Stimulated activated CD4-positive, alpha-beta T cell treated with anti-CD3 and anti-CD28 coated beads, Interleukin-2, amount 100 ng/mL, for 48 hours (primary cell): ENCODE data around the gene ABR.
"Not testable (repeated sequence)": the region's sequence is repeated elsewhere in the genome, so short reads cannot be mapped to it uniquely, and the experiment has no call there.

Experiments
- DNase-seq, 2 donors: peaks; one replicate each; pipeline ENCODE4 v3.0.0-alpha.2; 2020

The ABR gene

GRCh38 chr17:1170739-1171138 lies 9.0 kb downstream of the ABR start:
- DNase-seq, result no peak

GRCh38 chr17:1169929-1170312 lies 9.9 kb downstream of the ABR start:
- DNase-seq, result no peak

DNA sequence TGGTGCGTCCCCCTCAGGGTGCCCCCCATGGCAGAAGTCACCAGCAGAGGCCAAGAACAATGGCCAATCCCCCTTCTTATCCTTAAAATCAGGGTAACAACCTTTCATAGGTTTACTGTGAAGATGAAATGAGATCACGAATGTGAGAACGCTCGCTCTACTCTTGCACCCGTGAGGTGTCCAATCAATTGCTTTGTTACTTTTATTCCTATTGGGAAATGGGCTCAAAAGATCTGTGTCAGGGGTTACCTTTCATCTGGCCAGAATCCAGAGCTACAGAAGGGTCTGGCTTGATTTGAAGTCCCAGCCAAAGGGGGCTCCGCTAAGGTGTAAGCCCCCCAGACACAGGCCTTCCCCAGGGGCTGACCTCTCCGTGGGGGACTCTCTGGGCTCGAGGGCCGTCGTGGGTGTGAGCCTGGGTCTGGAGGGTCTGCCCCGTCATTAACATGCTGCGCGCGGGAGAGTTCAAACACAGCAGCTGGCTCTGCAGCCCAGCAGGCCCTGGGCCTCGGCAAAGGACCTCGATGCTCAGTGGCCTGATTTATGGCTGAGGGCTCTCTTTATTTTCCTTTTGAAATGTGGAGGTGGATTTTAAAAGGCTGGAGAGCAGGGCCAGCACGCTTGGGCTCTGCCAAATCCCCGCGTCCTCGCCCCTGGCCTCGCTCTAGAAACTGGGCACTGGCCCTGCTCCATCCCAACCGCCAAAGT lies 10.4 kb downstream of the ABR start:
- no peak for DNase-seq

DNA sequence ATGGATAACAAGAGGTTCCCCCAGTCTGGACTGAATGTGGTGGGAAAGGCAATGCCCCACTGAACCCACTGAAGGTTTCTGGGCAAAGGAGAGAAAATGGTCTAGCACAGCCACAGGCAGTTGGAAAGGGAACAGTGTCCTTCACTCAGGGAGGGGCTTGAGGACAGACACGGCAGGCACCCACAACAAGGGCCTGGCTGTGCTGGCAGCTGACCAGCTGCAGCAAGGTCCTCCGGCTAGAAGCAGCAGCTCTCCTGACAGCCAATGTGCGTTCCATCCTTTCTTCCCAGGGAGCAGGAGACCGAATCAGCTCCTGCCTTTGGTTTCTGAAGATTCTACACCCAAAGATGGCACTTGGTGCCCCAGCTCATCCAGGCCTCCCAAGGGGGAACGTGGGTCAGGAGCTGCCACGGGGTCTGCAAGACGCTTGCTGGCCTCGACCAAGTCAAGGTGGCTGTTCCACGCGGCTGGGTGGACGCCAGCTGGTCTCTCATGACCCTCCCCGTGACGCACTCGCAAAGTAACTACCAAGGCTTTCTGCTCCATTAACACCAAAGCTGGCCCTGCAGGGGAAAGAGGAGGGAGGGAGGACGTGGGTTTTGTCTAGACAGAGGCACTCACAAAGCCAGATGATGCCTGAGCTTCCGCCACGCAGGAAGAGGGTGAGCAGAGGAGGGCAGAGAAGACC lies 11.1 kb downstream of the ABR start:
- DNase-seq, result no peak

- no peak for DNase-seq
Observed at GRCh38 chr17:1166276-1166675, 13.5 kb downstream of the ABR start.

- no peak for DNase-seq
Observed at GRCh38 chr17:1165836-1166235, 13.9 kb downstream of the ABR start.

DNA sequence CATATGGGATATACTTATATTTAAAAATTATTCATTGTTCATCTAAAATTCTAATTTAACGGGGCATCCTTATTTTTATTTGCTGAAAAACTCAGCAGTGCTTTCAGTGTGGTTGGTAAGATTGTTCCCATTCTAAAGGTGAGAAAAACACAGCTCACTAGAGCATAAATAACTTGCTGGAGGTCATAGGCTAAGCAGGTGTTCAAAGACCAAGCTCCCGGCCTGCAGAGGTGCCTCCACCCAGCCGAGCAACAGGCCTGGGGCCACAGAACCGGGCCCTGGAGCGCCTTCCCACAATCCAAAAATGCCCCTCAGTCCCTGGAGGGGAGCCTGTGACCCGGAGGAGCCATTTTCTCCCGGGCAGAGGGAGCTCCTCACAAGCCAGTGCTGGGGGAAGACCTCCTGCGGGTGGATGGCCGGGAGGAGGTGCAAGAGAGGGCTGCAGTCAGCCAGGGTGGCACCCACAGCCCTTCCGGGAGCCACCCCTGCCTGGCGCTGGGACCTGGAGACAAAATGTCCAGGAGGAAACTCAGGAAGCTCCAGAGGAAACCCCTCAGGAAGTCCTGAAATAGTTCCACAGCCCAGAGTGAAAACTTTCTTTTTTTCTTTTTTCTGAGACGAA lies 14.7 kb downstream of the ABR start:
- DNase-seq, result no peak

DNA sequence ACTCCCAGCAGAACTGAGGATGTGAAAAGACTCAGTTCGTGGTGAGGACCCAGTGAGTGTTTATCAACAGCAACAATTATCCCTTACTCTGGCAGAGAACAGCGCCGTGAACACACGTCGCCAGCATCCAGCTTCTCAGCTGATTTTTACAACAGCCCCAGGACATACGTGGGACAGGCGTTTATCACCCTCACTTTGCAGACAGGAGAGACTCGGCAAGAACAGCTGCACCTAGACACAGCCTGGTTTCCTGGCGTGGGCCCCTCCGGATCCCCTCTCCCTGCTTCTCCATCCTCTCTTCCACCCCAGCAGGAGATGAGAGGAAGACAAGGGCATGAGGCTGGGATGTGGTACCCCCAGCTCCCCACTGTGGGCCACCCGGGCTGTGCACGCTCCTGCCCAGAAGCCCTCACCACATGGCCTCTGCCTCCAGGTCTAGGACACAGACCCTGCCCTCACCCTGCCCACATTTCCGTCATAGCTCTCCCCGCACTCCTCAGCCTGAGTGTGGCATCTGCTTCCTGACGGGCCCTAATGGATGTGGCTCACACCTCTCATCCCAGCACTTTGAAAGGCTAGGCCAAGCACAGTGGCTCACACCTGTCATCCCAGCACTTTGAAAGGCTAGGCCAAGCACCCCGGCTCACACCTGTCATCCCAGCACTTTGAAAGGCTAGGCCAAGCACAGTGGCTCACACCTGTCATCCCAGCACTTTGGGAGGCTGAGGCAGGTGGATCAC lies 17.5 kb downstream of the ABR start:
- no peak for DNase-seq

DNA sequence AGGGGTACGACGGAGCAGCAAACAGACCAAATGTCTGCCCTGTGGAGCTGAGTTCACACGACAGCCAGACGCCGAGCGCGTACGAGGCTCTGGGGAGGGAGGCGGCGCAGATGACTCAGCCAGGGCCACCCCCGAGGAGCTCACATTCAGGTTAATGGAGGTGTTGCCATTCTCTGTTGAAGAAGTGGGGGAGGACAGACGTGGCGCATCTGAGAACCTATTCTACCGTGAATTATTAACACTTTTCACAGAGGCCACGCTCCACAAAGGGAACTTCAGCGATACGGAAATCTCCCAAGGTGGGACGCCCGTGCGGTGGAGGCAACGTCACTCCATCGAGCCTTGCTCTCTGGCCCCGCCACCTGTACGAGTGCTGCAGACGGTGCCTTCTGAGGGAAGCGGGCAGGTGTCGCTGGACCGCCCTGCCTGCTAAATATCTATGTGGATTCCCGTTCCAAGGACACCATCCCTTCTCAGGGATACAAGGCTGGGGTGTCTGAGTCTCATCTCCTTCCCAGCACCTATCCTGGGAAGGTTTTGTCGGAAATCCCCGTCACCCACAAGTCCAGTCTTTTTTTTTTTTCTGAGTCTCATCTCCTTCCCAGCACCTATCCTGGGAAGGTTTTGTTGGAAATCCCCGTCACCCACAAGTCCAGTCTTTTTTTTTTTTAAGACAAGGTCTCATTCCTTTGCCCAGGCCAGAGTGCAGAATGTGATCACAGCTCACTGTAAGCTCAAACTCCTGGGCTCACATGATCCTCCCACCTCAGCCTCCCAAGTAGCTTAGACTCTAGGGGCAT lies 19.0 kb downstream of the ABR start:
- DNase-seq, result no peak

DNA sequence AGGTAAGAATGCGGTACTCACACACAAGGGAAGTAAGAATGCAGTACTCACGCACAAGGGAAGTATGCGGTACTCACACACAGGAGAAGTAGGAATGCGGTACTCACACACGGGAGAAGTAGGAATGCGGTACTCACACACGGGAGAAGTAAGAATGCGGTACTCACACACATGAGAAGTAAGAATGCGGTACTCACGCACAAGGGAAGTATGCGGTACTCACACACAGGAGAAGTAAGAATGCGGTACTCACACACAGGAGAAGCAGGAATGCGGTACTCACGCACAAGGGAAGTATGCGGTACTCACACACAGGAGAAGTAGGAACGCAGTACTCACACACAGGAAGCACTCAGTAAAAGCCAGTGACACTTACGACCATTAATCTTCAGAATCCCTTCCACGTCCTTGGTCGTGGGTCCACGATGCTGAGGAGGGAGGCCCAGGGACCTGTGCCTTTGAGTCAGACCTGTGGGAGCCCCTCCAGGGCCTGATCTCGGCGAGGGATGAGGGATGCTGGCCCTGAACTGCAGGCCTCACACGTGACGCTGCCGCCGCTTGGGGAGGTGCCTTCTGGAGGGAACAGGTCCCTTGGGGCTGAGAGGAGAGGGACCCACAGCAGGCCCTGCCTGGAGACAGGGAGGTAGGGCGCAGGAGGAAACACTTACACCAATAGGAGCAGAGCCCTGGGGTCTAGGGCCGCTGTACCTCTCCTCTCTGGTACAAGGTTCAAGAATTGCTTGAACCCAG lies 20.2 kb downstream of the ABR start:
- no peak for DNase-seq

DNA sequence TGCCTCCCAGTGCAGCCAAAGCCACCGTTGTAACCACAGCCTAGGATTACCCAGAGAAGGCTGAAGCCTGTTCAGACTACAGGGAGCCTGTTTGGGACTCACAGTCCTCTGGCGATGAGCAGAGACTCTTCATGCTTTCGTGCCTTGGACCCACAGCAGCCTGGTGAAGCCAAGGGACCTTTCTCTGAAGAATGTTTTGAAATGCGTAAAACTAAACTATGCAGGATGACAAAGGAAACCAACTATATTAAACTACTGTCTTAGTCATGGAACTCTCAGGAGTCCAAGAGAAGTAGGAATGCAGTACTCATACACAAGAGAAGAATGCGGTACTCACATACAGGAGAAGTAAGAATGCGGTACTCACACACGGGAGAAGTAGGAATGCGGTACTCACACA lies 20.9 kb downstream of the ABR start:
- no peak for DNase-seq

GRCh38 chr17:1156864-1157263 lies 22.9 kb downstream of the ABR start:
- DNase-seq, result no peak

DNA sequence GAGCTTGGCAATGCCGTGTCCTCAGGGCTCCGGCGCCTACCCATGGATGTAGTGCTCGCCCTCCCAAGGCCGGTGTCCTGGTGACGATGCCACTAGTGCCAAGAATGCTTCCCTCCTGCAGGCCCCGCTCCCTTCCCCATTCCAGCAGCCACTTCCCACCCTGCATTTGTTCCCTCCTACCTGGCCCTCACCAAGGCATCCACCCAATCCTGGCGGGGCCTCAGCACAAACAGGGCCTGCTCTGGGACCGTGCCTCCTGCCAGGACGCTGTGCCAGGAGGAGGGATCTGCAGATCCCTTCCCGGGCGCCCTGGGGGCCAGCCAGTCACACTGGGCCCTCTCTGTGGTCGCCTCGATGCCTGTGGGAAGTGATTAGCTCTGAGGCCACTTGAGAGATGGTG lies 25.1 kb downstream of the ABR start:
- DNase-seq, result no peak

DNA sequence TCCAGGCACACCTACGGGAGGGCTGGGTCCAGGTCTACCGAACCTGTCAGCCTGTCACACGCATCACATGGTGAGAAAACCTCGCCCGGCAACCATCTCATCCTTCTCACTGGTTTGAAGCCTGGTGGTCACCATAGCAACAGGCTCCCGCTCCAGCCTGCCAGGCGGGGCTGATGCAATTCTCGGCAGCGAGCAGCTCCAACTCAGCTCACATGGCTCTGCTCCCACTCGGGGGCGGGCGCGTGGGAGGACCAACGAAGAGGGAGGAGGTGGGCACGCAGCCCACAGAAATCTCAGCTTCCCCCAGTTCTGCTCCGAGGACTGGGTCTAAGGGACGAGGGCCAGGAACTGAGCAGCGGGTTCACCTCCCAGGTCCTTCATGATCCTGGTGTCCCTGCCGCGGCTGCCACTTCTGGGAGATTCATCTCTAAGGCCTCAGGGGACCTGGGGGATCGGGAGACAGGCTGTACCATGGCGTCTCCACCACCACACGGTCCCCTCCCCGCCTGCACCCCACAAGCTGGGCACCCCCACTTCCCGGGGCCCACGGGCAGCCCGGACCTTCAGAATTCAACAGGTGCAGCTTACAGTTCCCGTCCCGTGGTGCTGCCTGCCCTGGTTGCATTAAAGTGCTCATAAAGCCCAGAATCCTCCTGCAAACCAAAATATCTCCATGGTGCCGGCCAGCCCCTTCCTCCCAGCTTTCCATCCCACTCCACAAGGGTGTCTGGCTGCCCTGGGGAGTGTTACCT lies 25.8 kb downstream of the ABR start:
- DNase-seq, result no peak

GRCh38 chr17:1152582-1152981 lies 27.2 kb downstream of the ABR start:
- not testable (repeated sequence) for DNase-seq

DNA sequence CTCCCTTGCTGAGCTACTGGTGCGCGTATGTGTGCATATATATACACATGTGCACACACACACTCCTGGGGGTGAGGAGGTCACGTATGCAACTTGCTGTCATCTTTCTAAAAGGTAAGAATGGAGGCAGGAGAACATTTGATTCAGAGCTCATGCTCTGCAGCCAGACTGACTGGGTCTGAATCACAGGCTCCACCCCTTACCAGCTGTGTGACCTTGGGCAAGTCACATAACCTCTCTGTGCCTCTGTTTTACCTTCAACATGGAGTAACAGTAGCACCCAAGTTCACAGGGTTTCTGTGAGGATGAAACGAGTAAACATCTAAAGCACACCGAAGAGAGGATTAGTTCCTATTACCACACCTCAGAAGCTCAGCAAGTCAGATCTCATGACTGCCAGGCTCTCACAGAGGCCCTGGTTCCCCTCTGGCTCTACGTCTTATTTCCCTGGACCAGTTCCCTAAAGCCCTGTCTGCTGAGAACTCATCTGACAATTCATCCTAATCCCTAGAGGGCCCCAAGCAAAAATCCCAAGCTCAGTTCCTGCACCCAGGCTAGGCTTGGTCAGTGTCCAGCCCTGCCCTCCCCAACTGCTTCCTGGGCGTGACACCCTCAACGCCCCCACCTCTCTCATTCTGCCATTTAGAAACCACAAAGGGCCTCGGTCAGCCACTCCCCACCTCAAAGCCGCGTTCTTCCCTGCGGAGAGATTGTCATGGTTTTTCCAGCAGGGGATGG lies 28.7 kb downstream of the ABR start:
- DNase-seq, result no peak

DNA sequence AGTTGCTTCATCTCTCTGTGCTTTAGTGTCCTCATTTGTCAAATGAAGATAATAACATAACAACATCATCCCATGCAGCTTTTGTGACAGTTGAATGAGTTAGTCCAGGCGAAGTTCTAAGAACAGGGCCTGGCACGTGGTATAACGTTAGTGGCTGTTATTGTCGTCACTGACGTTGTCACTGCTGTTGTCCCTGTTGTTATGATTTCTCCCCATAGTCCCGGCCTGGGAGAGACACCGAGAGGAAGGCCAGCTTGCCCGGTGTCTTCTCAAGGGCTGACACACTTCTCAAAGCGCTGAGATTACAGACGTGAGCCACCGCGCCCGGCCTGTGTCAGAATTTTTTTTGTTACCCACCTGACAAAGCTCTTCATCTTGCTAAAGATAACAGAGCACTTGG lies 29.9 kb downstream of the ABR start:
- DNase-seq, result no peak

DNA sequence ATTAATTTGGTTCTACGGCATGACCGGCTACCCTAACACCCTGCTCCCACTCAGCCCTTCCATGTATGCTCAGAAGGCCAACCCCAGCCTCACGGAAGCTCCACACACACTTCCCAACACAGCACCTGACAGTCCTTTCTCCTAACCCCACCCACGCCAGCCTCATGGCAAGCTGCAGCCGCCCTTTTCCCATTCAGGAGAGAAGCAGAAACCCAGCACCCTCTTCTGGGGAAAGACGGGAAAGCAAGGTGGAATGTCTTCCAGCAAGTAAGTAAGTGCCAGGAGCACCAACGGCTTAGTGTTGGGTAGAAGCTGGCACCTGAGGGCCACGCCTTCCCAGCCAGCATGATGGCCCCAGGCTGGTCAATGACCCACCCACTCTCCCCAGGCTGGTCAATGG lies 32.1 kb downstream of the ABR start:
- no peak for DNase-seq

DNA sequence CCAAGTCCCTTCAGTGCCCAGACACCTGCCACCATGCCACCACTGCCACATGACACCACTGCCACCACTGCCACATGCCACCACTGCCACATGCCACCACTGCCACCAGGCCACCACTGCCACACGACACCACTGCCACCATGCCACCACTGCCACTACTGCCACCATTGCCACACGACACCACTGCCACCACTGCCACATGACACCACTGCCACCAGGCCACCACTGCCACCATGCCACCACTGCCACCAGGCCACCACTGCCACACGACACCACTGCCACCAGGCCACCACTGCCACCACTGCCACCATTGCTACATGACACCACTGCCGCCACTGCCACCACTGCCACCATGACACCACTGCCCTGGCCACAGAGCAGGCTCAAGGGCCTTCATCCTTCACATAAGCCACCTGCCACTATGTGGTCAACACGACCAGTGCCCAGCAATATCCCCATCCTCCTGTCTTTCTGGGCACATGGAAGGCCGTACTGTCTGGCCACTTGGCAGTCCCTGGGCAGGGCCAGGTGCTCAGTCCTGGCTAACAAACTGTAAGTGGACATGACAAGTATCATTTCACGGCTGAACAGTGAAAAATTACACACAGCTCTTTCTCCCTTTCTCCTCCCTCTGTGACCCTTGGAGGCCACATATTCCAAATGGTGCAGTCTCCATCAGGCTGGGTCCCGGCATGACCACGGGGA lies 33.1 kb downstream of the ABR start:
- DNase-seq, result no peak
